Colonic mucosa (tissue), 4 donors: ENCODE measurements around the gene NTRK2. TPM values are rescaled to one million over a fixed set of nuclear protein-coding genes. Genes with fewer than 3 reads are reported as not detected.

Experiments
- DNase-seq: peaks from one replicate; pipeline ENCODE4 v3.0.0-alpha.2; 2020
- H3K27ac ChIP-seq: fragments of 200-600 bp; one replicate; pipeline ENCODE4 v1.8.0; 2021
- H3K27me3 ChIP-seq: fragments of 200-600 bp; one replicate; pipeline ENCODE4 v1.8.0; 2021
- H3K36me3 ChIP-seq: fragments of 200-600 bp; one replicate; pipeline ENCODE4 v1.8.0; 2021
- H3K4me1 ChIP-seq: fragments of 200-600 bp; one replicate; pipeline ENCODE4 v1.8.0; 2021; ENCODE audit warnings: mild to moderate bottlenecking
- H3K4me3 ChIP-seq: fragments of 200-600 bp; one replicate; pipeline ENCODE4 v1.8.0; 2021
- H3K9ac ChIP-seq, 2 donors: one replicate each; pipeline ENCODE4 v1.7.0; 2013; ENCODE audit warnings: control low read depth in 2 of 2, low read depth in 2 of 2, low read length in 2 of 2
- H3K9me3 ChIP-seq: fragments of 200-600 bp; one replicate; pipeline ENCODE4 v1.8.0; 2021
- intact Hi-C: fragments of 100-400 bp; cut with DNase I; formaldehyde crosslinking; loops from one replicate; pipeline ENCODE4 v1.14.1; 2022
- total RNA-seq, 2 donors: library from RNA; stranded (reverse); fragmentation: NEBNext Ultra II Directional in 1 of 2; extraction: Animal tissue kit (Norgen Biotek cat#: 25700) in 1 of 2; gene quantifications; one replicate each; pipeline ENCODE4 v1.2.1, GENCODE V29; 2021
- TF ChIP-seq, protein P1 (sequence below): fragments of 200-600 bp; IDR thresholded peaks from one replicate; pipeline ENCODE4 v1.8.0; 2022; ENCODE audit warnings: antibody characterized with exemption, mild to moderate bottlenecking
- donor health status: healthy.
- donor health status: DM: no; HTN: no; CAD: no.
- donor health status: DM: no; HTN: no; CAD: no.

NTRK2 gene
- total RNA-seq, 2 donors from 2014 or later = 0.52 to 2.3 TPM

DNA sequence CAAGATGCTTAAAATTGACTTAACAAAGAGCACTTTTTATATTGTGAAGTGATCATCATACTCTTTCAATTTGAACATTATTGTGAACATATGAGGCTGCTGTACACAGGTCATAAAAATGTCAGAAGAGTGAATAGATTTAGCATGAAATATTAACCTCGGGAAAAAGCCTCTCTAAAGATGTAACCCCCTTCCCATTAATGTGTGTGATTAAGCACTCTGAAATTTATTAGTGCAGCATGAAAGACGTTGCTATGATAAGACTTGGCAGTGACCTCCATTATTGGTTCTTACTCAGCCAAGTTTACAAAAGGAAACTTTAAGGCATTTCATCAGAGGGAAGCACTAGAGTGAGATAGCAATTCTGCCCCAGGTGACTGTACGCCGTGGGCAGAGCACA is 326.5 kb downstream of the NTRK2 start:
- Histone ChIP-seq H3K4me3 (no peak overlapping the region), H3K9me3 (no peaks in the 10 kb centered on the region), H3K36me3 (no peaks in the 10 kb centered on the region), H3K27ac (no peak overlapping the region), H3K9ac (no peak overlapping the region), H3K4me1 (no peaks in the 10 kb centered on the region), H3K27me3 (no peaks in the 10 kb centered on the region)
- DNase-seq = no peak
- TF ChIP-seq, protein P1, sequence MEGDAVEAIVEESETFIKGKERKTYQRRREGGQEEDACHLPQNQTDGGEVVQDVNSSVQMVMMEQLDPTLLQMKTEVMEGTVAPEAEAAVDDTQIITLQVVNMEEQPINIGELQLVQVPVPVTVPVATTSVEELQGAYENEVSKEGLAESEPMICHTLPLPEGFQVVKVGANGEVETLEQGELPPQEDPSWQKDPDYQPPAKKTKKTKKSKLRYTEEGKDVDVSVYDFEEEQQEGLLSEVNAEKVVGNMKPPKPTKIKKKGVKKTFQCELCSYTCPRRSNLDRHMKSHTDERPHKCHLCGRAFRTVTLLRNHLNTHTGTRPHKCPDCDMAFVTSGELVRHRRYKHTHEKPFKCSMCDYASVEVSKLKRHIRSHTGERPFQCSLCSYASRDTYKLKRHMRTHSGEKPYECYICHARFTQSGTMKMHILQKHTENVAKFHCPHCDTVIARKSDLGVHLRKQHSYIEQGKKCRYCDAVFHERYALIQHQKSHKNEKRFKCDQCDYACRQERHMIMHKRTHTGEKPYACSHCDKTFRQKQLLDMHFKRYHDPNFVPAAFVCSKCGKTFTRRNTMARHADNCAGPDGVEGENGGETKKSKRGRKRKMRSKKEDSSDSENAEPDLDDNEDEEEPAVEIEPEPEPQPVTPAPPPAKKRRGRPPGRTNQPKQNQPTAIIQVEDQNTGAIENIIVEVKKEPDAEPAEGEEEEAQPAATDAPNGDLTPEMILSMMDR = no peak
- intact Hi-C loops = no loop called here

DNA sequence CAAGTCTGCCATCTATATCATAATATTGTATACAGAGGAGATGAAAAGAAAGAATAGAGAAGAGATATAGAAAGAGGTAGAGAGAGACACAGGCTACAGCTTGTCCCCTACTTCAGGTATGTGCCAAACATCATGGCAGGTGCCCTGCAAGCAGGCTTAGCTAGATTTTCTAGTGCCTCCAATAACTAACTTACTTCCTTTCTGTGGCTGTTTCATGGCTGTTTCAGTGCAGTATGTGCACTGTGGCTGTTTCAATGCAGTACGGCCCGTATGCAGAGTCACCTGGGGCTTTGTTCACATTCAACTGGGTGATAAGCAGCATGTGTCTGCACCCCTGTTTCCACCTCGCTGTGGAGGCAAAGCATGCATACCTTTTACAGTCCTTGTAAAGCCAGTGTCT is 327.2 kb downstream of the NTRK2 start:
- Histone ChIP-seq H3K4me3 (no peak overlapping the region), H3K27ac (no peak overlapping the region), H3K9me3 (no peaks in the 10 kb centered on the region), H3K4me1 (no peaks in the 10 kb centered on the region), H3K9ac (no peak overlapping the region), H3K27me3 (no peaks in the 10 kb centered on the region), H3K36me3 (no peaks in the 10 kb centered on the region)
- intact Hi-C loops = no loop called here
- TF ChIP-seq, protein P1 = no peak
- no peak for DNase-seq

DNA sequence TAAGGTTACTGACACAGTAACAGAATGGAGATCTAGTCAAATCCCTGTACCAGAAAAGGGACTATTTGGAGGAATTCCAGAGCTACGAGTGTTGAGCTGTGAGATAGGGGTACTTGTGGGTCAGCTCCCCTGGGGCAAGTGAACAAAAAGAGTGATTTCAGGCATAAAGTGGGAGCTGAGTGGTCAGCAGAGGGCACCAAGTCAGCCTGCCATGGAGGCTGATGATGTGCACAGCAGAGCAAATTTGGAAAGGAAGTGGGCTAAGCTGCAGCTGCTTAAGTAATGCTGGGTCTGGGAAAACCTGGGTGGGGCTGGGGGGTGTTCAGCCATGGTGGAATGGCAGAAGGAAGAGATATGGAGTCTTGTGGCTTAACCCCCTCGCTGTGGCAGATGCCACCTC is 327.9 kb downstream of the NTRK2 start:
- H3K36me3 ChIP-seq = no peaks in the 10 kb centered on the region
- H3K27me3 ChIP-seq = no peaks in the 10 kb centered on the region
- intact Hi-C loops = no loop called here
- TF ChIP-seq, protein P1 = no peak
- H3K9me3 ChIP-seq = no peaks in the 10 kb centered on the region
- no peaks in the 10 kb centered on the region for H3K4me1 ChIP-seq
- H3K4me3 ChIP-seq = no peak overlapping the region
- no peak for DNase-seq
- H3K27ac ChIP-seq = no peak overlapping the region
- H3K9ac ChIP-seq = no peak overlapping the region

DNA sequence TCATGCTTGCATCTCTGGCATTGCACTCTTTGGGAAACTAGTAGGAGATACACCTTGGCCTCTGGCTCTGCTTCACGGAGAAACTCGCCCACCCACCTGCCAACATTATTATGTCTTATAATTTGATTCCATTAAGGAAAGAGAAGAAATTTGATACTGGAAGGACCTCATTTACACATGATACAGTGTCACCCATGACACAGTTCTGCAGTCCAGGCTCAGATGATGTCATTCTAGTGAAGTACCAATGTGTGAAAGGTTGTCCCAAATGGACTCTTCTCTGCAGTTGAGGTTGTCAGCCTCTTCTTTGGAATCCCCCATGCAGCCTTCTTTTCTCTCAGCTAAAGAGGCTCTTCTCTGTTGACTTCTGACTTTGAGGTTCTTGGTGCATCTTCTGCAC is 329.1 kb downstream of the NTRK2 start:
- H3K4me3 ChIP-seq = no peak overlapping the region
- no peaks in the 10 kb centered on the region for H3K36me3 ChIP-seq
- no peaks in the 10 kb centered on the region for H3K9me3 ChIP-seq
- no peak overlapping the region for H3K9ac ChIP-seq
- TF ChIP-seq, protein P1 = no peak
- intact Hi-C loops = no loop called here
- H3K27me3 ChIP-seq = no peaks in the 10 kb centered on the region
- no peak overlapping the region for H3K27ac ChIP-seq
- DNase-seq = no peak
- no peaks in the 10 kb centered on the region for H3K4me1 ChIP-seq

DNA sequence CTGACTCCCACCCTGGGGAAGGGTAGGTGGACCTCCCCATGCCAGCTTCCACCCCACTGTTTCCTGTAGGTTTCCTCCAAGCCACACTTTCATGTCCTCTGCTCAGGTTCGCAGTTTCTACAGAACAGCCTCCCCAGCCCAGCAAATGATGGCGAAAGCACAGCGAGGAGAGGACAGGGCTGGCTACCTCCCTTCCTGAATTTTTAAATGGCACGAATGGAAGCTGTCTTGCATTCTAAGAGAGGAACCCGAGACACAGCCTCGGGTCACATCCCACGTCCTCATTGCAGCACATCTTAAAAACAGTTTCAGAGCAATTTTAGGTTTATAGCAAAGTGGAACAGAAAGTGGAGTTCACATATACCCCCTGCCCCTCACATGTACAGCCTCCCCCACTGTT is 330.3 kb downstream of the NTRK2 start:
- no peak for DNase-seq
- intact Hi-C loops = no loop called here
- TF ChIP-seq, protein P1 = no peak
- Histone ChIP-seq H3K9ac (no peak overlapping the region), H3K27ac (no peak overlapping the region), H3K27me3 (no peaks in the 10 kb centered on the region), H3K4me3 (no peak overlapping the region), H3K9me3 (no peaks in the 10 kb centered on the region), H3K4me1 (no peaks in the 10 kb centered on the region), H3K36me3 (no peaks in the 10 kb centered on the region)

DNA sequence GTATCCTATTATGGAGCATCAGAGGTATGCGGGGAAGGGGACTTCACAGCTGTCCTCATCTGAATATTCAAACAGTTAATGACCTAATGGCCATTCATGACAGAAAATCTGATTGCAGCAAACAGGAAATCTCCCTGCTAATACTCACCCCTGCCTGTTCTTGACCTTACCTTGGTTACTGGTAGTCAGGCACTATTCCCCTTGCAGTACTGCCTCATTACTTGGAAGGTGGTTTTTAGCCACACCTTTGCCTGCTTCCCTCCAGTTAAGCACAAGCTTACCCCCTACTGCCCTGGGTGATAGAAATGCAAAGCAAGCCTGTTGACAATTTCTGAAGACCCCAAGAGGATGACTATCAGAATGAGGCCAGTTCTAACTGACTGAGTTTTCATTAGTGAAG is 332.4 kb downstream of the NTRK2 start:
- intact Hi-C loops = no loop called here
- DNase-seq = no peak
- TF ChIP-seq, protein P1 = no peak
- no peak overlapping the region for H3K9ac ChIP-seq
- no peaks in the 10 kb centered on the region for H3K36me3 ChIP-seq
- no peaks in the 10 kb centered on the region for H3K9me3 ChIP-seq
- H3K4me3 ChIP-seq = no peak overlapping the region
- no peak overlapping the region for H3K27ac ChIP-seq
- H3K4me1 ChIP-seq = no peaks in the 10 kb centered on the region
- H3K27me3 ChIP-seq = no peaks in the 10 kb centered on the region
